PC-9 (cell line): Measurements from ENCODE around the gene IDH2. TPM values are rescaled to one million over a fixed set of nuclear protein-coding genes. Genes with fewer than 3 reads are reported as not detected.
A peak's percentile ranks its signal among the peaks of the same experiment; 100 is the strongest.

Experiments used
- BruUV-seq: library from RNA; stranded (reverse); fragments of 400-500 nt; replicated peaks from 2 replicates; lab custom pipeline; 2021; lab: Mats Ljungman, UMichigan
- CTCF ChIA-PET: fragments of 300-600 bp; sonication (Branson Sonifier 250); formaldehyde crosslinking; loops from one replicate; lab custom pipeline; 2022; ENCODE audit warnings: antibody characterized with exemption; lab: Charles Lee
- POLR2A ChIA-PET: fragments of 300-600 bp; sonication (Branson Sonifier 250); formaldehyde crosslinking; loops from one replicate; lab custom pipeline; 2022; ENCODE audit warnings: antibody characterized with exemption; ENCODE audit not compliant: unreplicated experiment; lab: Charles Lee
- DNase-seq, 2 experiments: peaks; one replicate each; pipeline versions ENCODE4 v3.0.0 to v3.0.0-alpha.2; 2015 to 2022; ENCODE audit warnings: mixed read lengths in 1 of 2
- H2AFZ ChIP-seq: fragments of 200-600 bp; sonication (generic); 2 replicates; pipeline ENCODE4 v1.8.1; 2017; ENCODE audit warnings: antibody characterized with exemption
- H3F3A ChIP-seq: fragments of 200-600 bp; sonication (generic); 2 replicates; pipeline ENCODE4 v1.8.1; 2017; ENCODE audit warnings: antibody characterized with exemption, mild to moderate bottlenecking, low read depth; ENCODE audit not compliant: insufficient read depth
- H3K27ac ChIP-seq: fragments of 200-600 bp; sonication (generic); 2 replicates; pipeline ENCODE4 v1.6.1; 2016; ENCODE audit warnings: mixed run types
- H3K27me3 ChIP-seq: fragments of 200-600 bp; sonication (generic); 2 replicates; pipeline ENCODE4 v1.6.1; 2016; ENCODE audit warnings: low read depth, mixed run types; ENCODE audit not compliant: insufficient read depth
- H3K36me3 ChIP-seq: fragments of 200-600 bp; sonication (generic); 2 replicates; pipeline ENCODE4 v1.6.1; 2016; ENCODE audit warnings: low read depth, mixed run types
- H3K4me1 ChIP-seq: fragments of 200-600 bp; sonication (generic); replicated peaks from 2 replicates; pipeline ENCODE4 v1.6.1; 2016; ENCODE audit warnings: mixed run types; ENCODE audit not compliant: insufficient read depth
- H3K4me2 ChIP-seq: fragments of 200-600 bp; sonication (generic); 2 replicates; pipeline ENCODE4 v1.6.1; 2017; ENCODE audit warnings: mixed run types
- H3K4me3 ChIP-seq: fragments of 200-600 bp; sonication (generic); 2 replicates; pipeline ENCODE4 v1.6.1; 2016; ENCODE audit warnings: mixed run types
- H3K79me2 ChIP-seq: fragments of 200-600 bp; sonication (generic); 2 replicates; pipeline ENCODE4 v1.6.1; 2017; ENCODE audit warnings: low read depth, mixed run types
- H3K9me2 ChIP-seq: fragments of 200-600 bp; sonication (generic); 2 replicates; pipeline ENCODE4 v1.8.1; 2017; ENCODE audit warnings: mild to moderate bottlenecking; ENCODE audit not compliant: insufficient read depth
- H3K9me3 ChIP-seq: fragments of 200-600 bp; sonication (generic); 2 replicates; pipeline ENCODE4 v1.8.1; 2016; ENCODE audit warnings: low read depth; ENCODE audit not compliant: insufficient read depth
- H4K20me1 ChIP-seq: fragments of 200-600 bp; sonication (generic); 2 replicates; pipeline ENCODE4 v1.8.1; 2017; ENCODE audit not compliant: insufficient read depth
- CTCF ChIP-seq: fragments of 200-600 bp; sonication (generic); conservative IDR thresholded peaks from 2 replicates; pipeline ENCODE4 v1.6.1; 2017; ENCODE audit warnings: mixed run types, antibody characterized with exemption, mild to moderate bottlenecking, moderate library complexity
- EZH2 ChIP-seq: fragments of 200-600 bp; sonication (generic); IDR thresholded peaks from 2 replicates; pipeline ENCODE4 v1.8.0; 2017; ENCODE audit warnings: antibody characterized with exemption, low read depth
- intact Hi-C: fragments of 100-400 bp; cut with micrococcal nuclease; formaldehyde crosslinking; loops from one replicate; pipeline ENCODE4 v1.10.0; 2022; ENCODE audit not compliant: unreplicated experiment
- total RNA-seq: library from RNA; stranded (reverse); gene quantifications from 2 replicates; pipeline ENCODE4 v1.2.3, GENCODE V29; 2021

IDH2 gene
- total RNA-seq, 1 experiment from 2014 or later = 96.7 TPM

GRCh38 chr15:90056529-90056928 is 45.7 kb downstream of the IDH2 start:
- Histone ChIP-seq H4K20me1 (no peaks in the 10 kb centered on the region), H3F3A (no peaks in the 10 kb centered on the region), H2AFZ (no peak overlapping the region), H3K9me3 (no peaks in the 10 kb centered on the region), H3K4me1 (no peaks in the 10 kb centered on the region), H3K79me2 (no peaks in the 10 kb centered on the region), H3K9me2 (no peaks in the 10 kb centered on the region), H3K4me2 (no peak overlapping the region), H3K27me3 (no peaks in the 10 kb centered on the region), H3K36me3 (no peaks in the 10 kb centered on the region), H3K27ac (no peak overlapping the region), H3K4me3 (no peak overlapping the region)
- ChIA-PET POLR2A (interaction anchor here (0.6 kb wide), 1 partner anchor 51 kb away, joined by 3 read pairs; no protein-coding TSS in a partner anchor), CTCF (no interaction called here)
- intact Hi-C loops = no loop called here
- DNase-seq = peak in 1 of 2 experiments; percentile 3
- no TSS peak for BruUV-seq
- TF ChIP-seq CTCF (no peak), EZH2 (no peak)

GRCh38 chr15:90055182-90055581 is 47.1 kb downstream of the IDH2 start:
- Histone ChIP-seq H3F3A (no peaks in the 10 kb centered on the region), H3K9me3 (no peaks in the 10 kb centered on the region), H4K20me1 (no peaks in the 10 kb centered on the region), H3K4me2 (no peak overlapping the region), H3K27me3 (no peaks in the 10 kb centered on the region), H3K79me2 (no peaks in the 10 kb centered on the region), H3K36me3 (no peaks in the 10 kb centered on the region), H3K9me2 (no peaks in the 10 kb centered on the region), H2AFZ (no peak overlapping the region), H3K27ac (no peak overlapping the region), H3K4me1 (no peaks in the 10 kb centered on the region), H3K4me3 (no peak overlapping the region)
- POLR2A ChIA-PET = no interaction called here
- TF ChIP-seq EZH2 = no peak
- no peak for TF ChIP-seq CTCF
- BruUV-seq = no TSS peak
- intact Hi-C loops = no loop called here
- peak in 1 of 2 experiments; percentile 30 for DNase-seq
- CTCF ChIA-PET = no interaction called here

GRCh38 chr15:90054618-90055097 is 47.6 kb downstream of the IDH2 start:
- no peaks in the 10 kb centered on the region for H4K20me1 ChIP-seq
- H3K36me3 ChIP-seq = no peaks in the 10 kb centered on the region
- no peak for TF ChIP-seq CTCF
- TF ChIP-seq EZH2 = no peak
- H3K4me2 ChIP-seq = no peak overlapping the region
- no peak overlapping the region for H3K27ac ChIP-seq
- H3K4me3 ChIP-seq = no peak overlapping the region
- peak in 1 of 2 experiments; percentile 22 for DNase-seq
- no TSS peak for BruUV-seq
- no peaks in the 10 kb centered on the region for H3F3A ChIP-seq
- H3K4me1 ChIP-seq = no peaks in the 10 kb centered on the region
- H2AFZ ChIP-seq = no peak overlapping the region
- no peaks in the 10 kb centered on the region for H3K27me3 ChIP-seq
- H3K79me2 ChIP-seq = peaks cover 3% of the 10 kb centered on the region; the same call in 1 of the 2 replicates
- H3K9me3 ChIP-seq = no peaks in the 10 kb centered on the region
- intact Hi-C loops = no loop called here
- ChIA-PET POLR2A (no interaction called here), CTCF (no interaction called here)
- no peaks in the 10 kb centered on the region for H3K9me2 ChIP-seq
